GM12801 (cell line): ENCODE results near the gene TEX19.

Source experiments
- CTCF ChIP-seq: IDR thresholded peaks from one replicate; pipeline ENCODE4 v1.5.1; 2011; ENCODE audit warnings: control low read depth; ENCODE audit not compliant: insufficient read length; ENCODE audit errors: extremely low read depth

The TEX19 gene

GRCh38 chr17:82365606-82366295 lies 6.7 kb downstream of the TEX19 start:
- no peak for TF ChIP-seq CTCF

GRCh38 chr17:82366749-82367148 lies 7.7 kb downstream of the TEX19 start:
- TF ChIP-seq CTCF = no peak

- TF ChIP-seq CTCF = no peak
Measured at GRCh38 chr17:82367724-82368524, 8.9 kb downstream of the TEX19 start.

GRCh38 chr17:82369211-82369610 lies 10.2 kb downstream of the TEX19 start:
- TF ChIP-seq CTCF = no peak

- TF ChIP-seq CTCF = no peak
Measured at GRCh38 chr17:82370471-82371332, 11.7 kb downstream of the TEX19 start.

- TF ChIP-seq CTCF = no peak
Measured at GRCh38 chr17:82371333-82372248, 12.5 kb downstream of the TEX19 start, which contains the start of gene UTS2R. TSS of gene UTS2R (plus strand) at chr17:82371765. CDS start at chr17:82374325, 2,560 bp downstream.
